Measurements from ENCODE around the gene CARD18. TPM values are rescaled to one million over a fixed set of nuclear protein-coding genes. Genes with fewer than 3 reads are reported as not detected.
A peak's percentile ranks its signal among the peaks of the same experiment; 100 is the strongest.

The CARD18 gene
- total RNA-seq, 1 experiment from 2014 or later, result not detected

DNA sequence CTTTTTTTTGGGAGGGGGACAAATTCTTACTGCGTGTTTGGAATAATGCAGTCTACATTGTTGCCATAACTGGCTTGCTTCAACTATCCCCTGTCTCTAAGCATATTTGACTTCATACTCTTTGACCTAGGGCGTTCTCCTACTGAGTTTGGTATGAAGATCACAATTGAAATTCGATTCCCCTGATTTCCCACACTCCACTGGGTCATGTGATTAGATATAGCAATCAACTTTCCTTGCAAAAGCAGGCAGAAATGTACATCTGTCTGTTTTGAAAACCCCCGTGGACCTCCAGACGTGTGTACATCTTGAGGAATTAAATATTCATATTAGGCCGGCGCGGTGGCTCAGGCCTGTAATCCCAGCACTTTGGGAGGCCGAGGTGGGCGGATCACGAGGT, 13.8 kb upstream of the CARD18 start:
- Histone ChIP-seq H3K79me2 (ENCODE audit: low read length) (no peaks in the 10 kb centered on the region), H3K36me3 (ENCODE audit: low read depth, low read length) (no peaks in the 10 kb centered on the region), H3F3A (ENCODE audit: low read length, unreplicated experiment) (peaks cover 13% of the 10 kb centered on the region), H3K27me3 (ENCODE audit: low read length) (no peaks in the 10 kb centered on the region), H3K27ac (ENCODE audit: low read length) (peak overlapping the region; percentile 88; the same call in 1 of the 2 replicates), H3K4me2 (ENCODE audit: low read length) (0 out of 2 replicates have a peak overlapping the region, but pooled peaks have one; percentile 78), H2AFZ (ENCODE audit: low read length) (no peak overlapping the region), H3K4me3 (ENCODE audit: low read length) (no peak overlapping the region), H3K4me1 (ENCODE audit: insufficient read depth, low read length) (peaks cover 22% of the 10 kb centered on the region), H3K9ac (ENCODE audit: low read length) (no peak overlapping the region), H4K20me1 (ENCODE audit: low read length) (no peaks in the 10 kb centered on the region), H3K9me3 (ENCODE audit: low read length) (no peaks in the 10 kb centered on the region), H3K9me2 (replicated peaks; ENCODE audit: low read length) (no peaks in the 10 kb centered on the region)
- POLR2A ChIA-PET (ENCODE audit: unreplicated experiment), result no interaction called here
- DNase-seq, result no peak
- intact Hi-C loops (cut with micrococcal nuclease), result loop anchor here (2.0 kb wide), 2 partner anchors 49 to 107 kb away; no protein-coding TSS in a partner anchor
- CTCF ChIA-PET, result no interaction called here
- no peak for ATAC-seq
- TF ChIP-seq, protein P1, sequence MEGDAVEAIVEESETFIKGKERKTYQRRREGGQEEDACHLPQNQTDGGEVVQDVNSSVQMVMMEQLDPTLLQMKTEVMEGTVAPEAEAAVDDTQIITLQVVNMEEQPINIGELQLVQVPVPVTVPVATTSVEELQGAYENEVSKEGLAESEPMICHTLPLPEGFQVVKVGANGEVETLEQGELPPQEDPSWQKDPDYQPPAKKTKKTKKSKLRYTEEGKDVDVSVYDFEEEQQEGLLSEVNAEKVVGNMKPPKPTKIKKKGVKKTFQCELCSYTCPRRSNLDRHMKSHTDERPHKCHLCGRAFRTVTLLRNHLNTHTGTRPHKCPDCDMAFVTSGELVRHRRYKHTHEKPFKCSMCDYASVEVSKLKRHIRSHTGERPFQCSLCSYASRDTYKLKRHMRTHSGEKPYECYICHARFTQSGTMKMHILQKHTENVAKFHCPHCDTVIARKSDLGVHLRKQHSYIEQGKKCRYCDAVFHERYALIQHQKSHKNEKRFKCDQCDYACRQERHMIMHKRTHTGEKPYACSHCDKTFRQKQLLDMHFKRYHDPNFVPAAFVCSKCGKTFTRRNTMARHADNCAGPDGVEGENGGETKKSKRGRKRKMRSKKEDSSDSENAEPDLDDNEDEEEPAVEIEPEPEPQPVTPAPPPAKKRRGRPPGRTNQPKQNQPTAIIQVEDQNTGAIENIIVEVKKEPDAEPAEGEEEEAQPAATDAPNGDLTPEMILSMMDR (conservative IDR thresholded peaks at IDR 0.05; ENCODE audit: low read depth, low read length), result no peak
- TF ChIP-seq EZH2phosphoT487 (IDR thresholded peaks at IDR 0.05; ENCODE audit: borderline replicate concordance, low read length), result no peak
- TF ChIP-seq EZH2 (IDR thresholded peaks at IDR 0.05; ENCODE audit: low read length, unreplicated experiment), result no peak
- BruUV-seq (replicated peaks), result no TSS peak

DNA sequence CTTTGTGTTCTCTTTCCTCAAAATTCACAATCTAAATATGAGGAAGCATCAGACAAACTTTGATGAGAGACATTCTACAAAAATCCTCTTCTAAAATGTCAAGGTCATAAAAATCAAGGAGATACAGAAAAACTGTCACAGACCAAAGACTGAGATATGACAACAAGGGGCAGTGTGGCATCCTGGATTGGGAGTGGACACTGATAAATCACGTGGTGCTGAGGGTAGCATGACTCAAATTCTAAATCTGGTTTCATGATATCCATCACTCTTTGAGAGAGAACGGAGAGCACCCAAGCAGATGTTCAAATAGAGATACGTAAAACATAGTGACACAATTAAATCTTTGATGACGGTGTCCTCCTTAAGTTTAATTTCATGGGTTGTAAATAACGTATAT, 13.0 kb upstream of the CARD18 start:
- Histone ChIP-seq H3K4me1 (ENCODE audit: insufficient read depth, low read length) (peaks cover 22% of the 10 kb centered on the region), H3K36me3 (ENCODE audit: low read depth, low read length) (no peaks in the 10 kb centered on the region), H3K4me2 (ENCODE audit: low read length) (peak overlapping the region; percentile 78), H4K20me1 (ENCODE audit: low read length) (no peaks in the 10 kb centered on the region), H3K9ac (ENCODE audit: low read length) (peak overlapping the region; percentile 33), H3K9me3 (ENCODE audit: low read length) (no peaks in the 10 kb centered on the region), H2AFZ (ENCODE audit: low read length) (peak overlapping the region; percentile 69), H3K9me2 (replicated peaks; ENCODE audit: low read length) (no peaks in the 10 kb centered on the region), H3F3A (ENCODE audit: low read length, unreplicated experiment) (peaks cover 13% of the 10 kb centered on the region), H3K27me3 (ENCODE audit: low read length) (no peaks in the 10 kb centered on the region), H3K4me3 (ENCODE audit: low read length) (peak overlapping the region; percentile 41), H3K27ac (ENCODE audit: low read length) (peak overlapping the region; percentile 88), H3K79me2 (ENCODE audit: low read length) (no peaks in the 10 kb centered on the region)
- TF ChIP-seq EZH2 (IDR thresholded peaks at IDR 0.05; ENCODE audit: low read length, unreplicated experiment) (no peak), EZH2phosphoT487 (IDR thresholded peaks at IDR 0.05; ENCODE audit: borderline replicate concordance, low read length) (no peak)
- TF ChIP-seq, protein P1 (conservative IDR thresholded peaks at IDR 0.05; ENCODE audit: low read depth, low read length), result no peak
- DNase-seq (peak; percentile 59), ATAC-seq (peak; percentile 36)
- BruUV-seq (replicated peaks), result no TSS peak
- ChIA-PET POLR2A (ENCODE audit: unreplicated experiment) (no interaction called here), CTCF (interaction anchor here (0.5 kb wide), 1 partner anchor 144 kb away, joined by 4 read pairs; no protein-coding TSS in a partner anchor)
- intact Hi-C loops (cut with micrococcal nuclease), result loop anchor here (2.0 kb wide), 2 partner anchors 50 to 106 kb away; no protein-coding TSS in a partner anchor

DNA sequence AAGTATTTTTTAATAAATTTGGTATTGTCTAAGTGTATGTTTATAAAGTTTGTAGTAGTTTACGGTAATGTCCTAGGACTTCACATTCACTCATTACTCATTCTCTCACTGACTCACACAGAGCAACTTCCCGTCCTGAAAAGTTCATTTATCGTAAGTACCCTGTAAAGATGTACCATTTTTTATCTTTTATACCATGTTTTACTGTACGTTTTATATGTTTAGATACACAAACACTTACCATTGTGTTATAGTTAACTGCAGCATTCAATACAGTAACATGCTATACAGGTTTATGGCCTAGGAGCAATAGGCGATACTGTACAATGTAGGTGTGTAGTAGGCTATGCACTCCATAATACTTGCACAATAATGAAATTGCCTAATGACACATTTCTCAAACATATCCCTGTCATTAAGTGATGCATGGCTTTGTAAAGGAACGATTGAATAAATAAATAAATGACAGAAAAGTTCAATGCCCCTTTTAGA, 12.5 kb upstream of the CARD18 start:
- peak overlapping the region; percentile 33 for H3K9ac ChIP-seq (ENCODE audit: low read length)
- peak overlapping the region; percentile 88 for H3K27ac ChIP-seq (ENCODE audit: low read length)
- peak overlapping the region; percentile 78 for H3K4me2 ChIP-seq (ENCODE audit: low read length)
- ATAC-seq, result peak; percentile 95
- POLR2A ChIA-PET (ENCODE audit: unreplicated experiment), result no interaction called here
- TF ChIP-seq EZH2phosphoT487 (IDR thresholded peaks at IDR 0.05; ENCODE audit: borderline replicate concordance, low read length) (no peak), EZH2 (IDR thresholded peaks at IDR 0.05; ENCODE audit: low read length, unreplicated experiment) (no peak)
- TF ChIP-seq, protein P1 (conservative IDR thresholded peaks at IDR 0.05; ENCODE audit: low read depth, low read length), result no peak
- H3K4me3 ChIP-seq (ENCODE audit: low read length), result peak overlapping the region; percentile 41
- no peaks in the 10 kb centered on the region for H3K9me2 ChIP-seq (replicated peaks; ENCODE audit: low read length)
- peak; percentile 88 for DNase-seq
- H3K79me2 ChIP-seq (ENCODE audit: low read length), result no peaks in the 10 kb centered on the region
- no peaks in the 10 kb centered on the region for H3K36me3 ChIP-seq (ENCODE audit: low read depth, low read length)
- H3F3A ChIP-seq (ENCODE audit: low read length, unreplicated experiment), result peaks cover 13% of the 10 kb centered on the region
- peak overlapping the region; percentile 69 for H2AFZ ChIP-seq (ENCODE audit: low read length)
- intact Hi-C loops (cut with micrococcal nuclease), result loop anchor here (2.0 kb wide), 2 partner anchors 51 to 105 kb away; no protein-coding TSS in a partner anchor
- peaks cover 22% of the 10 kb centered on the region for H3K4me1 ChIP-seq (ENCODE audit: insufficient read depth, low read length)
- CTCF ChIA-PET, result no interaction called here
- BruUV-seq (replicated peaks), result no TSS peak
- no peaks in the 10 kb centered on the region for H3K9me3 ChIP-seq (ENCODE audit: low read length)
- H3K27me3 ChIP-seq (ENCODE audit: low read length), result no peaks in the 10 kb centered on the region
- H4K20me1 ChIP-seq (ENCODE audit: low read length), result no peaks in the 10 kb centered on the region

Measured in PC-3 (cell line).